Activated T-cell treated with anti-CD3 and anti-CD28 coated beads, Interleukin-2, amount 50 U/mL, for 48 hours (primary cell): ENCODE results near the gene C4orf54.

Experiments used
- DNase-seq, 2 experiments: peaks; one replicate each; pipeline ENCODE4 v3.0.0-alpha.2; 2020

Gene C4orf54

GRCh38 chr4:99615170-99615820, 42.3 kb downstream of the C4orf54 start:
- no peak for DNase-seq

DNA sequence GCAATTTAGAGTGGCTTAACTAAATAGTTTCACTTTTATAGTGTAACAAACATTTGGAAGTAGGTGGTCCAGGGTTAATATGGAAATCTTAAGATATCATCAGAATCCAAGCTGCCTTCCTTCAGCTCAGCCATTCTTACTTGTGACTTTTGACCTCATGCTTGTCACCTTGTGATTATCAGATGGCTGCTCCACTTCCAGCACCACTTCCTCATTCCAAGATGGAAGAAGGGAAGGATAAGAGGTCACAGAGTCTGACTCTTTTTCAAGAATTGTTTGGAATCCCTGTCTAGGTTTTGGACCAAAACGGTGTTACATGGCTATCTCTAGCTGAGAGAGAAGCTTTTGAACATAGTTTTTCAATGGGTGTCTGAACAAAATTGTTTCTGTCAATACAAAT, 43.1 kb downstream of the C4orf54 start:
- DNase-seq = no peak

GRCh38 chr4:99612704-99613103, 44.9 kb downstream of the C4orf54 start:
- DNase-seq = no peak

DNA sequence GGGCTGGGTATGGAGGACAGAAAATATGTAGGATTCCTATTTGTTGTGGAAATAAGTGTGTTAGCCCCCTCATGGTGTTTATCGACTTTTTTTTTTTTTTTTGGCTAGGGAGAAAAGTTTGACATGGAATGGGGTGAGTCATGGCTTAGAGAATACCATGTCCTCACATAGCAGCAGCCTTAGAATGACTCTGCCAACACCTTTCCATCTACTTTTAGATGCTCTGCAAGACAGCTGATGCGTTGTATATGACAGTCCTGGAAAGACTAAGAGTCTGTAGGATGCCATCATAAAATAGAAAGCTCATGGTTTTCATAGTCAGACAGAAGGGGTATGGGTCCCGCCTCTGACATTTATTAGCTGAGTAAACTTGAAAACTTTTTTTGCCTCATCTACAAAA, 45.3 kb downstream of the C4orf54 start:
- no peak for DNase-seq

- DNase-seq = no peak
Observed at GRCh38 chr4:99610605-99611175, 46.9 kb downstream of the C4orf54 start.

DNA sequence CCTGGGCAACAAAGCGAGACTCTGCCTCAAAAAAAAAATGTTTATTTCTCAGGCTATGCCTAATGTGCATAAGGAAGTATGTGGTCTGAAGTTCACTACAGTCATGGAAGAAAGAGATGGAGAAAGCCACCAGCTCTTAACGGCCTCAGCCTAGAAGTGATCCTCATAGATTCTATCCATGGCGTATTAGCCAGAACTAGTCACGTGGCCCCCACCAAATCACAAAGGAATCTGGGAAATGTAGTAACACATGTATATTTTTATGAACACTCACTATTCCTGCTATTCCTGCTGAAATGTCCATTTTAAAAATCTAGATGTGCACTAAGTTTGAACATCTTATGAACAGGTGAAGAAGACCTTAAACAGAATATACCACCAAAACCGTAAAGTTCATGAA, 49.2 kb downstream of the C4orf54 start:
- DNase-seq = no peak
